SK-N-MC (cell line): ENCODE results near the gene GLOD5.

Experiments
- EZH2 ChIP-seq: fragments of 200-600 bp; sonication (generic); IDR thresholded peaks from one replicate; pipeline ENCODE4 v1.6.1; 2017; ENCODE audit warnings: antibody characterized with exemption
- FOXP2 ChIP-seq: optimal IDR thresholded peaks from 2 replicates; pipeline ENCODE3; 2011; ENCODE audit warnings: mild to moderate bottlenecking, moderate library complexity; ENCODE audit not compliant: insufficient read depth; ENCODE audit errors: extremely low read length, control extremely low read depth
- POLR2AphosphoS5 ChIP-seq: IDR thresholded peaks from 2 replicates; pipeline ENCODE4 v1.6.1; 2012; ENCODE audit warnings: mild to moderate bottlenecking, low read depth, low read length, borderline replicate concordance

DNA sequence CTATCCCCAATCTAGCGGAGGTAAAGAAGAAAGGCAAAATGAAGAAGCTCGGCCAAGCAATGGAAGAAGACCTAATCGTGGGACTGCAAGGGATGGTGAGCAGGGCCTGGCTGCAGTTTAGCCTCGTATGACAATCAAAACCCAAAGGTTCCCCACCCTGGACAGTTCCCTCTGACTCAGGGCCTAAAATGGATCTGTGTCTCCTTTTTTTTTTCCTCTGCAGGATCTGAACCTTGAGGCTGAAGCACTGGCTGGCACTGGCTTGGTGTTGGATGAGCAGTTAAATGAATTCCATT is 41.3 kb downstream of the GLOD5 start:
- no peak for TF ChIP-seq EZH2
- no peak for TF ChIP-seq POLR2AphosphoS5
- no peak for TF ChIP-seq FOXP2
